Smooth muscle cell (in vitro differentiated cells): ENCODE data around the gene BRWD1. TPM values are rescaled to one million over a fixed set of nuclear protein-coding genes. Genes with fewer than 3 reads are reported as not detected.

Experiments used
- DNase-seq: peaks from one replicate; lab custom pipeline; 2025; ENCODE audit not compliant: unreplicated experiment; lab: John Stamatoyannopoulos, UW
- H2AFZ ChIP-seq: fragments of 200-600 bp; sonication (generic); 2 replicates; pipeline ENCODE4 v1.6.0; 2016; ENCODE audit warnings: antibody characterized with exemption, low read depth, mild to moderate bottlenecking
- H3F3A ChIP-seq: fragments of 200-600 bp; sonication (generic); 2 replicates; pipeline ENCODE4 v1.6.0; 2017; ENCODE audit warnings: antibody characterized with exemption, low read depth
- H3K27ac ChIP-seq: fragments of 200-600 bp; sonication (generic); 2 replicates; pipeline ENCODE4 v1.5.1; 2016; ENCODE audit warnings: low read depth, mild to moderate bottlenecking
- H3K27me3 ChIP-seq: fragments of 200-600 bp; sonication (generic); 2 replicates; pipeline ENCODE4 v1.6.1; 2016; ENCODE audit warnings: low read depth, mild to moderate bottlenecking
- H3K36me3 ChIP-seq: fragments of 200-600 bp; sonication (generic); 2 replicates; pipeline ENCODE4 v1.5.1; 2016; ENCODE audit warnings: low read depth
- H3K4me1 ChIP-seq: fragments of 200-600 bp; sonication (generic); 2 replicates; pipeline ENCODE4 v1.5.1; 2016; ENCODE audit warnings: low read depth
- H3K4me2 ChIP-seq: fragments of 200-600 bp; sonication (generic); 2 replicates; pipeline ENCODE4 v1.6.0; 2016; ENCODE audit warnings: mild to moderate bottlenecking
- H3K4me3 ChIP-seq: fragments of 200-600 bp; sonication (generic); 2 replicates; pipeline ENCODE4 v1.5.1; 2016; ENCODE audit warnings: mild to moderate bottlenecking
- H3K79me2 ChIP-seq: fragments of 200-600 bp; sonication (generic); 2 replicates; pipeline ENCODE4 v1.6.0; 2016; ENCODE audit warnings: low read depth, mild to moderate bottlenecking
- H3K9ac ChIP-seq: fragments of 200-600 bp; sonication (generic); 2 replicates; pipeline ENCODE4 v1.6.0; 2016; ENCODE audit warnings: low read depth
- H3K9me3 ChIP-seq: fragments of 200-600 bp; sonication (generic); replicated peaks from 2 replicates; pipeline ENCODE4 v1.5.1; 2016; ENCODE audit warnings: low read depth
- H4K20me1 ChIP-seq: fragments of 200-600 bp; sonication (generic); 2 replicates; pipeline ENCODE4 v1.6.0; 2016; ENCODE audit warnings: low read depth
- CTCF ChIP-seq: fragments of 200-600 bp; sonication (generic); IDR thresholded peaks from 2 replicates; pipeline ENCODE4 v1.5.1; 2017; ENCODE audit warnings: borderline replicate concordance, mild to moderate bottlenecking, antibody characterized with exemption; ENCODE audit not compliant: insufficient read depth, poor library complexity, severe bottlenecking
- WGBS: methylation state at CpG from one replicate; pipeline ENCODE4 v1.1.7; 2016; ENCODE audit warnings: low lambda C conversion rate; 5-methylcytosine and 5-hydroxymethylcytosine counted together
- polyA plus RNA-seq: library from polyadenylated mRNA; unstranded; fragments of >200 nt; fragmentation: Nextera tagmentation; extraction: Ambion mirVana; gene quantifications from 2 replicates; pipeline ENCODE4 v1.2.1, GENCODE V29; 2016
- total RNA-seq: library from RNA; depleted of rRNA; stranded (reverse); fragments of >200 nt; gene quantifications from 2 replicates; pipeline ENCODE4 v1.2.3, GENCODE V29; 2014

Gene BRWD1
- total and polyA plus RNA-seq, 2 experiments from 2014 or later: 19.0 to 51.0 TPM

DNA sequence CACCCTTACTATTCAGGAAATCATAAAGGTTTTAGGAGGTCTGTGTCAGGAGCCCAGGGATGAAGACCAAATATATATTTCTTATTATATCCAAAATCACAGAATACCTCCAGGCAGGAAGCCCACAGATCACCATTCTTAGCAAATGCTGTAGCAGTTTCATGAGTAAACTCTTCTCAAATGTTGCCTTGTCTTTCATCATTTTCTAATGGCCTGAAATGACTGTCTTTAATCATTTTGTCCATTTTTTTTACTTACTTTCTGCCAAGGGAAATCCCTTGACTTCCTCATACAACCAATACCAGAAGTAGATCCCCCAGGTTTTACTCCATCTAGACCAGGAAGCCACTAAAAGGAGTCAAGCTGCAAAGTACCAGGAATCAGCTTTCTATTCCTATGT, 162.6 kb downstream of the BRWD1 start:
- H3F3A ChIP-seq: no peaks in the 10 kb centered on the region
- H3K27ac ChIP-seq: no peak overlapping the region
- H3K4me2 ChIP-seq: no peak overlapping the region
- H3K27me3 ChIP-seq: no peaks in the 10 kb centered on the region
- no peak overlapping the region for H2AFZ ChIP-seq
- H3K4me1 ChIP-seq: no peaks in the 10 kb centered on the region
- H3K36me3 ChIP-seq: no peaks in the 10 kb centered on the region
- H3K9me3 ChIP-seq: no peaks in the 10 kb centered on the region
- DNase-seq: no peak
- TF ChIP-seq CTCF: no peak
- no peaks in the 10 kb centered on the region for H4K20me1 ChIP-seq
- H3K9ac ChIP-seq: no peak overlapping the region
- H3K79me2 ChIP-seq: no peaks in the 10 kb centered on the region
- no peak overlapping the region for H3K4me3 ChIP-seq

DNA sequence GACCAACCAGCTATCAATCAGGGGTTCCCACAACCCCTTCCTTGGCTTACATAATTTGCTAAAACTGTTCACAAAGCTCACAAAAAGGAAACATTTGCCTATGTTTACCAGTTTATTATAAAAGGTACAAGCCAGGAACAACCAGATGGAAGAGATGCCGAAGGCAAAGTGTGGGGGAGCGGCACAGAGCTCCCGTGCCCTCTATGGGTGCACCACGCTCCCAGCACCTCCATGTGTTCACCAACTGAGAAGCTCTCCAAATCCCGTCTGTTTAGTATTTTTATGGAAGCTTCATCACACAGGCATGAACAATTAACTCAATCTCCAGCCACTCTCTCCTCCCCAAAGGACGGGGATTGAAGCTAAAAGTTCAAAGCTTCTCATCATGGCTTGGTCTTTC, 163.1 kb downstream of the BRWD1 start:
- H2AFZ ChIP-seq: no peak overlapping the region
- no peaks in the 10 kb centered on the region for H3K36me3 ChIP-seq
- no peaks in the 10 kb centered on the region for H3F3A ChIP-seq
- 93% methylated on average over 6 of the region's 6 CpGs for WGBS
- DNase-seq: no peak
- H3K4me3 ChIP-seq: no peak overlapping the region
- TF ChIP-seq CTCF: no peak
- H3K9ac ChIP-seq: no peak overlapping the region
- H3K79me2 ChIP-seq: no peaks in the 10 kb centered on the region
- H3K27ac ChIP-seq: no peak overlapping the region
- no peak overlapping the region for H3K4me2 ChIP-seq
- H3K9me3 ChIP-seq: no peaks in the 10 kb centered on the region
- no peaks in the 10 kb centered on the region for H4K20me1 ChIP-seq
- no peaks in the 10 kb centered on the region for H3K27me3 ChIP-seq
- no peaks in the 10 kb centered on the region for H3K4me1 ChIP-seq

GRCh38 chr21:39149882-39150281, 163.6 kb downstream of the BRWD1 start:
- Histone ChIP-seq H4K20me1 (no peaks in the 10 kb centered on the region), H3K4me3 (no peak overlapping the region), H3K79me2 (no peaks in the 10 kb centered on the region), H2AFZ (no peak overlapping the region), H3K36me3 (no peaks in the 10 kb centered on the region), H3F3A (no peaks in the 10 kb centered on the region), H3K4me2 (no peak overlapping the region), H3K27me3 (no peaks in the 10 kb centered on the region), H3K9ac (no peak overlapping the region), H3K4me1 (no peaks in the 10 kb centered on the region), H3K27ac (no peak overlapping the region), H3K9me3 (no peaks in the 10 kb centered on the region)
- no peak for TF ChIP-seq CTCF
- no peak for DNase-seq

- Histone ChIP-seq H3K27ac (no peak overlapping the region), H4K20me1 (no peaks in the 10 kb centered on the region), H3F3A (no peaks in the 10 kb centered on the region), H3K4me3 (no peak overlapping the region), H3K36me3 (no peaks in the 10 kb centered on the region), H2AFZ (no peak overlapping the region), H3K9ac (no peak overlapping the region), H3K9me3 (no peaks in the 10 kb centered on the region), H3K4me1 (no peaks in the 10 kb centered on the region), H3K79me2 (no peaks in the 10 kb centered on the region), H3K4me2 (no peak overlapping the region), H3K27me3 (no peaks in the 10 kb centered on the region)
- no peak for TF ChIP-seq CTCF
- WGBS: 80% methylated on average over 2 of the region's 2 CpGs
- no peak for DNase-seq
These were observed 164.5 kb downstream of the BRWD1 start for GRCh38 chr21:39148975-39149374.
